Cardiac muscle cell (in vitro differentiated cells and primary cell): ENCODE results near the gene MZB1. TPM values are rescaled to one million over a fixed set of nuclear protein-coding genes. Genes with fewer than 3 reads are reported as not detected.

ENCODE experiments used
- DNase-seq, 2 donors: peaks; one replicate each; pipeline versions ENCODE4 v3.0.0 to v3.0.0-alpha.2; 2010 to 2017; ENCODE audit warnings: low read depth in 1 of 2, low spot score in 1 of 2
- H3K27ac ChIP-seq: fragments of 200-600 bp; sonication (generic); 2 replicates; pipeline ENCODE4 v1.5.1; 2016
- H3K27me3 ChIP-seq: fragments of 200-600 bp; sonication (generic); 2 replicates; pipeline ENCODE4 v1.6.0; 2016; ENCODE audit warnings: control low read depth
- H3K36me3 ChIP-seq: fragments of 200-600 bp; sonication (generic); 2 replicates; pipeline ENCODE4 v1.5.1; 2016; ENCODE audit warnings: control low read depth
- H3K4me1 ChIP-seq: fragments of 200-600 bp; sonication (generic); 2 replicates; pipeline ENCODE4 v1.8.1; 2017; ENCODE audit warnings: low read depth, mild to moderate bottlenecking, mixed run types
- H3K4me3 ChIP-seq: fragments of 200-600 bp; sonication (generic); 2 replicates; pipeline ENCODE4 v1.5.1; 2016; ENCODE audit warnings: mild to moderate bottlenecking
- H3K9me3 ChIP-seq: fragments of 200-600 bp; sonication (generic); 2 replicates; pipeline ENCODE4 v1.5.1; 2017; ENCODE audit warnings: low read depth, mild to moderate bottlenecking, control low read depth
- polyA plus RNA-seq: library from polyadenylated mRNA; unstranded; fragments of >200 nt; fragmentation: Nextera tagmentation; extraction: Ambion mirVana; gene quantifications from 2 replicates; pipeline ENCODE4 v1.2.1, GENCODE V29; 2016
- total RNA-seq: library from RNA; depleted of rRNA; stranded (reverse); fragments of >200 nt; gene quantifications from 2 replicates; pipeline ENCODE4 v1.2.3, GENCODE V29; 2016
- TF ChIP-seq, protein P1 (sequence below): IDR thresholded peaks from 2 replicates; pipeline ENCODE4 v1.5.1; 2012; ENCODE audit warnings: low read depth, mild to moderate bottlenecking, low read length

Gene MZB1
- total and polyA plus RNA-seq, 2 experiments from 2014 or later = 1.3 to 5.3 TPM

DNA sequence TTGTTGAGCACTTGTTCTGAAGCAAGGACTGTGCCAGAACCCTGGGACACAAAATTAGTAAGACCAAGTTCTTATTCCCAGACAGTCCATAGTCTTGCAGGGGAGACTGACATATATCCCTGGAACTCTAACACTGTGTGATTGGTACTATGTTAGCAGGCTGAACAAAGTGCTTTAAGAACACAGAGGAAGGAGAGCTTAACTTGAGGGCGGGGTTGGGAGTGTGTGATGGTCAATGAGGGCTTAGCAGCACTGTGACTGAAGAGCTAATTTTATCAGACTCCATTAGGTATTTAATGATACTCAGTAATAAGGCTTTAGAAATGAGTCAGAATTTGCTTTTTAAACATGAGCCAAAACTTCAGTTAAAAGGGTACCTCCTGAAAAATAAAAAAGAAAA lies 29.1 kb upstream of the MZB1 start:
- TF ChIP-seq, protein P1, sequence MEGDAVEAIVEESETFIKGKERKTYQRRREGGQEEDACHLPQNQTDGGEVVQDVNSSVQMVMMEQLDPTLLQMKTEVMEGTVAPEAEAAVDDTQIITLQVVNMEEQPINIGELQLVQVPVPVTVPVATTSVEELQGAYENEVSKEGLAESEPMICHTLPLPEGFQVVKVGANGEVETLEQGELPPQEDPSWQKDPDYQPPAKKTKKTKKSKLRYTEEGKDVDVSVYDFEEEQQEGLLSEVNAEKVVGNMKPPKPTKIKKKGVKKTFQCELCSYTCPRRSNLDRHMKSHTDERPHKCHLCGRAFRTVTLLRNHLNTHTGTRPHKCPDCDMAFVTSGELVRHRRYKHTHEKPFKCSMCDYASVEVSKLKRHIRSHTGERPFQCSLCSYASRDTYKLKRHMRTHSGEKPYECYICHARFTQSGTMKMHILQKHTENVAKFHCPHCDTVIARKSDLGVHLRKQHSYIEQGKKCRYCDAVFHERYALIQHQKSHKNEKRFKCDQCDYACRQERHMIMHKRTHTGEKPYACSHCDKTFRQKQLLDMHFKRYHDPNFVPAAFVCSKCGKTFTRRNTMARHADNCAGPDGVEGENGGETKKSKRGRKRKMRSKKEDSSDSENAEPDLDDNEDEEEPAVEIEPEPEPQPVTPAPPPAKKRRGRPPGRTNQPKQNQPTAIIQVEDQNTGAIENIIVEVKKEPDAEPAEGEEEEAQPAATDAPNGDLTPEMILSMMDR = no peak
- H3K36me3 ChIP-seq = peaks cover 2% of the 10 kb centered on the region
- peak in 1 of 2 donors; percentile 69 for DNase-seq
- H3K9me3 ChIP-seq = no peaks in the 10 kb centered on the region
- H3K27me3 ChIP-seq = no peaks in the 10 kb centered on the region
- H3K4me1 ChIP-seq = peaks cover 63% of the 10 kb centered on the region
- H3K4me3 ChIP-seq = no peak overlapping the region
- peak overlapping the region; percentile 89 for H3K27ac ChIP-seq

GRCh38 chr5:139417214-139417613 lies 27.5 kb upstream of the MZB1 start:
- H3K27ac ChIP-seq = peak overlapping the region; percentile 94
- TF ChIP-seq, protein P1 = no peak
- H3K9me3 ChIP-seq = no peaks in the 10 kb centered on the region
- no peaks in the 10 kb centered on the region for H3K27me3 ChIP-seq
- H3K36me3 ChIP-seq = no peaks in the 10 kb centered on the region
- H3K4me3 ChIP-seq = no peak overlapping the region
- peaks cover 64% of the 10 kb centered on the region for H3K4me1 ChIP-seq
- peak in 1 of 2 donors; percentile 95 for DNase-seq

- TF ChIP-seq, protein P1 = no peak
- Histone ChIP-seq H3K9me3 (no peaks in the 10 kb centered on the region), H3K36me3 (no peaks in the 10 kb centered on the region), H3K27me3 (no peaks in the 10 kb centered on the region), H3K4me1 (peaks cover 64% of the 10 kb centered on the region), H3K27ac (peak overlapping the region; percentile 94), H3K4me3 (no peak overlapping the region)
- no peak for DNase-seq
Observed at GRCh38 chr5:139416651-139417050, 26.9 kb upstream of the MZB1 start.

GRCh38 chr5:139415869-139416268 lies 26.2 kb upstream of the MZB1 start:
- Histone ChIP-seq H3K36me3 (no peaks in the 10 kb centered on the region), H3K9me3 (no peaks in the 10 kb centered on the region), H3K4me3 (no peak overlapping the region), H3K27ac (peak overlapping the region; percentile 94), H3K27me3 (no peaks in the 10 kb centered on the region), H3K4me1 (peaks cover 66% of the 10 kb centered on the region)
- no peak for DNase-seq
- TF ChIP-seq, protein P1 = no peak

DNA sequence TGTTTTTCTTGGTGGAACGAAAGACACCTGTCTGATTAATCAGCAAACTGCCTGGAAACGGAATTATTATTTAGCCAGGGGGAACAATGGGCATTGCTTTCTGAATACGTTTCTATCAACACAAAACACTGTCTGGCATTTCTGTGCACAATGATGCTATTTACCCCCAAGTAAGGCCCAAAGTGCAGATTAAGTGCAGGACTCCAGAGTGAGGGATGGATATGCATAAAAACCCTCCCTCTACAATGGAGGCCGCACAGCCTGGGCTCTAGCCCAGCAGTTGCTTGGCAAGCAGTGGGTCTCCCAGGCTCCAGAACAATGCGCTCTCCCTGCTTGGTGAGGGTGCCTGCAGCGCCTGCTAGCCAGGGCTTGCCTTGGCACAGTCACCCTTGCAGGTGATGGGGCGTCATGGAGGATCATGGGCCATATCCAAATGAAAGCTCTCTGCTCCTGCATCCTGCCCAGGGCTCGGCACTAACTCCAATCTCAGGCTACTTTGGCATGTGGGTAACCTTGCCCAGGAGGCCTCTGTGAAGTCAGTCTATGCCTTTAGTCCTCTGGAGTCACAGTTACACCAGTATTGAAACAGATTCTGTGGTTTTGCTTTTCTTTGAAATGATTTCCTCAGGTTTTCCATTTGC lies 25.6 kb upstream of the MZB1 start:
- DNase-seq = no peak
- TF ChIP-seq, protein P1 = no peak
- Histone ChIP-seq H3K9me3 (no peaks in the 10 kb centered on the region), H3K27ac (peak overlapping the region; percentile 94), H3K36me3 (no peaks in the 10 kb centered on the region), H3K27me3 (no peaks in the 10 kb centered on the region), H3K4me3 (no peak overlapping the region), H3K4me1 (peaks cover 65% of the 10 kb centered on the region)
